GM12878 (cell line): ENCODE measurements around the gene TEX101. TPM values are rescaled to one million over a fixed set of nuclear protein-coding genes. Genes with fewer than 3 reads are reported as not detected.

Experiments
- ATAC-seq: fragments of 200-7000 bp; cut with Tn5 transposase; 3 replicates; pipeline ENCODE4 v1.9.1; 2020; ENCODE audit warnings: mild to moderate bottlenecking, moderate library complexity
- BruUV-seq: library from RNA; stranded (reverse); fragments of 400-500 nt; replicated peaks from 2 replicates; lab custom pipeline; 2021; lab: Mats Ljungman, UMichigan
- CTCF ChIA-PET: fragments of 300-600 bp; sonication (Branson Sonifier 250); formaldehyde crosslinking; extraction: SDS; loops from one replicate; lab custom pipeline; 2021; ENCODE audit warnings: inconsistent platforms; lab: Yijun Ruan, JAX
- POLR2A ChIA-PET: fragments of 350-600 bp; formaldehyde crosslinking; extraction: SDS; loops from one replicate; lab custom pipeline; 2021; ENCODE audit warnings: inconsistent platforms; lab: Charles Lee
- RAD21 ChIA-PET: fragments of 300-600 bp; sonication (Branson Sonifier 250); formaldehyde crosslinking; loops from one replicate; lab custom pipeline; 2023; ENCODE audit warnings: antibody characterized with exemption; ENCODE audit not compliant: unreplicated experiment; lab: Charles Lee
- SMC1A ChIA-PET: fragments of 300-600 bp; sonication (Branson Sonifier 250); formaldehyde crosslinking; loops from one replicate; lab custom pipeline; 2023; ENCODE audit not compliant: unreplicated experiment, uncharacterized antibody; lab: Charles Lee
- DNase-seq: peaks from one replicate; pipeline ENCODE4 v3.0.0-alpha.2; 2011; ENCODE audit warnings: low read depth, low spot score
- FAIRE-seq: peaks from 3 replicates; lab custom pipeline; 2011; peaks lifted over from hg19 to GRCh38; lab: Jason Lieb, UNC
- H2AFZ ChIP-seq: 2 replicates; pipeline ENCODE4 v1.6.0; 2011; ENCODE audit warnings: low read depth, low read length, control low read depth; ENCODE audit not compliant: control insufficient read depth
- H3K27ac ChIP-seq: 2 replicates; pipeline ENCODE4 v1.5.1; 2011; ENCODE audit warnings: control low read depth; ENCODE audit not compliant: control insufficient read depth, insufficient read depth
- H3K27me3 ChIP-seq, 2 experiments: replicated peaks in 1 of 2; 2 replicates each; pipeline versions ENCODE4 v1.6.0 to v1.6.1; 2011; ENCODE audit warnings: low read length in 1 of 2; ENCODE audit not compliant: control insufficient read depth in 2 of 2, insufficient read depth in 2 of 2
- H3K36me3 ChIP-seq, 2 experiments: 2 replicates each; pipeline ENCODE4 v1.5.1; 2011; ENCODE audit warnings: low read length in 1 of 2; ENCODE audit not compliant: control insufficient read depth in 2 of 2, insufficient read depth in 2 of 2
- H3K4me1 ChIP-seq: 2 replicates; pipeline ENCODE4 v1.6.1; 2011; ENCODE audit warnings: mild to moderate bottlenecking, low read length, moderate library complexity, mixed read lengths; ENCODE audit not compliant: control insufficient read depth, insufficient read depth
- H3K4me2 ChIP-seq: 2 replicates; pipeline ENCODE4 v1.6.0; 2011; ENCODE audit warnings: control low read depth; ENCODE audit not compliant: control insufficient read depth, insufficient read depth
- H3K4me3 ChIP-seq: fragments of 200-600 bp; sonication (generic); 2 replicates; pipeline ENCODE4 v1.5.1; 2016
- H3K79me2 ChIP-seq: 2 replicates; pipeline ENCODE4 v1.6.0; 2011; ENCODE audit warnings: low read length; ENCODE audit not compliant: control insufficient read depth, insufficient read depth
- H3K9ac ChIP-seq: 2 replicates; pipeline ENCODE4 v1.8.0; 2011; ENCODE audit warnings: low read length, control low read depth, mixed read lengths; ENCODE audit not compliant: control insufficient read depth, insufficient read depth
- H3K9me3 ChIP-seq: replicated peaks from 3 replicates; pipeline ENCODE4 v1.5.1; 2011; ENCODE audit warnings: mild to moderate bottlenecking, low read length; ENCODE audit not compliant: control insufficient read depth, insufficient read depth
- H4K20me1 ChIP-seq: 2 replicates; pipeline ENCODE4 v1.6.0; 2011; ENCODE audit not compliant: control insufficient read depth, insufficient read depth
- BMI1 ChIP-seq: fragments of 450-650 bp; IDR thresholded peaks from 2 replicates; pipeline ENCODE4 v1.6.1; 2016; ENCODE audit warnings: mild to moderate bottlenecking, moderate library complexity, borderline replicate concordance
- MEF2A ChIP-seq: IDR thresholded peaks from 2 replicates; pipeline ENCODE4 v1.6.1; 2011; ENCODE audit warnings: low read depth, mild to moderate bottlenecking, low read length, moderate library complexity; ENCODE audit not compliant: insufficient read depth
- MTA3 ChIP-seq: IDR thresholded peaks from 2 replicates; pipeline ENCODE4 v1.6.1; 2012; ENCODE audit warnings: low read length, inconsistent platforms, borderline replicate concordance
- POLR2A ChIP-seq: IDR thresholded peaks from 2 replicates; pipeline ENCODE4 v1.6.1; 2011; ENCODE audit warnings: low read depth, mild to moderate bottlenecking, low read length
- POU2F2 ChIP-seq: IDR thresholded peaks from 3 replicates; pipeline ENCODE4 v1.6.1; 2011; ENCODE audit warnings: low read depth, mild to moderate bottlenecking, low read length, borderline replicate concordance
- SMAD5 ChIP-seq: IDR thresholded peaks from 2 replicates; pipeline ENCODE4 v1.6.1; 2016; ENCODE audit warnings: antibody characterized with exemption, low read depth
- SMC3 ChIP-seq: IDR thresholded peaks from 2 replicates; pipeline ENCODE4 v1.6.1; 2011; ENCODE audit warnings: low read length, improper control_type of control experiment, borderline replicate concordance
- TCF12 ChIP-seq: IDR thresholded peaks from 2 replicates; pipeline ENCODE4 v1.6.1; 2011; ENCODE audit warnings: low read depth, mild to moderate bottlenecking, low read length
- YBX1 ChIP-seq: fragments of 450-650 bp; IDR thresholded peaks from 2 replicates; pipeline ENCODE4 v1.6.1; 2016; ENCODE audit warnings: antibody characterized with exemption
- ZBTB4 ChIP-seq: fragments of 450-650 bp; formaldehyde crosslinking; IDR thresholded peaks from 2 replicates; pipeline ENCODE4 v1.4.0; 2022; ENCODE audit warnings: mild to moderate bottlenecking, moderate library complexity
- ZNF24 ChIP-seq: fragments of 450-650 bp; IDR thresholded peaks from 2 replicates; pipeline ENCODE4 v1.6.1; 2017; ENCODE audit warnings: antibody characterized with exemption, mild to moderate bottlenecking
- WGBS: methylation state at CpG from one replicate; pipeline ENCODE4 v1.1.6; 2016; ENCODE audit warnings: low lambda C conversion rate; ENCODE audit not compliant: insufficient replicate concordance, insufficient coverage; ENCODE audit errors: missing lambda C conversion rate; 5-methylcytosine and 5-hydroxymethylcytosine counted together
- in situ Hi-C: fragments of 300-500 bp; cut with MboI; formaldehyde crosslinking; loops from 9 replicates; pipeline ENCODE4 v1.14.3; 2018; ENCODE audit warnings: mixed read lengths
- intact Hi-C: fragments of 100-400 bp; cut with micrococcal nuclease; formaldehyde crosslinking; loops from one replicate; pipeline ENCODE4 v1.14.2; 2022; ENCODE audit not compliant: unreplicated experiment
- polyA plus RNA-seq, 11 experiments: library from polyadenylated mRNA; depleted of rRNA in 4 of 11; unstranded in 6 of 11; stranded (reverse) in 5 of 11; fragments of >200 nt; fragmentation: Nextera tagmentation in 4 of 11; fragmentation: Illumina TruSeq in 1 of 11; extraction: Ambion mirVana in 4 of 11; extraction: Trizol in 1 of 11; gene quantifications; 1 replicate in 1 of 11; 2 replicates in 10 of 11; pipeline versions ENCODE4 v1.2.1 to v1.2.3, GENCODE V29; 2011 to 2016; ENCODE audit warnings: inconsistent platforms in 2 of 11, missing spikeins in 2 of 11, low read depth in 1 of 11
- total RNA-seq, 4 experiments: library from RNA; depleted of rRNA in 3 of 4; stranded (reverse); fragments of >200 nt in 3 of 4; fragmentation: Illumina TruSeq in 1 of 4; extraction: Trizol in 1 of 4; gene quantifications; 2 replicates each; pipeline versions ENCODE4 v1.2.1 to v1.2.3, GENCODE V29; 2013 to 2021
- TF ChIP-seq, protein P1 (sequence below), 3 experiments: IDR thresholded peaks in 2 of 3; conservative IDR thresholded peaks in 1 of 3; 2 replicates each; pipeline ENCODE4 v1.5.1; 2011; ENCODE audit warnings: low read depth in 3 of 3, low read length in 3 of 3, mild to moderate bottlenecking in 3 of 3, control low read depth in 2 of 3, moderate library complexity in 2 of 3, inconsistent platforms in 1 of 3, mixed read lengths in 1 of 3; ENCODE audit not compliant: control insufficient read depth in 2 of 3, insufficient read depth in 1 of 3; ENCODE audit errors: extremely low read depth in 1 of 3
- TF ChIP-seq, protein P2 (sequence below): fragments of 450-650 bp; IDR thresholded peaks from 2 replicates; pipeline ENCODE4 v1.6.1; 2014; ENCODE audit warnings: mild to moderate bottlenecking

The TEX101 gene
- total and polyA plus RNA-seq, 10 of the 15 experiments (the other 5 are each of a cell fraction or from before 2014, with no cell fraction given): not detected

DNA sequence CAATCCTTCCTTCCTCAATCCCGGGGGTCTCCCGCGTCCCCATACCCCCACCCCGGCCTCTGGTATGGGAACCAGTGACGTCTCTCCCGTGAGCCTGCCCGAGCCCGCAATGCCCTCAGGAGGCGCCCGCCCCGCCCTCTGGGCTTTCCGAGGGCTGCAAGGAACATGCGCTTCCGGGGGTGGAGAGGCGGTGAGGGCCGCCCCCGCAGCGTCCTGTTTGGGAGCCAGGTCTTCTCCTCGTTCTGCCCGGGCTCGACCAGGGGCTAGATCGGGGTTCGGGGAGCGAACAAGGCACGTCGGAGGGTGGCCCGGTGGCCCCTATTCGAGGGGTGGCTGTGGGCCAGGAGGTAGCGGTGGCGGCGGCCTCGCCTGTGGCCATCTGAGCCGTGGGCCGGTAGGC is 6.6 kb upstream of the TEX101 start:
- H3K9me3 ChIP-seq: no peaks in the 10 kb centered on the region; the same call in 2 of the 3 replicates
- H3K27ac ChIP-seq: no peak overlapping the region
- no peak overlapping the region for H3K9ac ChIP-seq
- ChIA-PET CTCF (no interaction called here), RAD21 (no interaction called here), SMC1A (no interaction called here), POLR2A (no interaction called here)
- ATAC-seq (no peak), DNase-seq (no peak), FAIRE-seq (no peak)
- H3K4me3 ChIP-seq: no peak overlapping the region
- in situ Hi-C loops (no loop called here), intact Hi-C loops (no loop called here)
- H3K27me3 ChIP-seq: no peaks in the 10 kb centered on the region
- H3K4me1 ChIP-seq: no peaks in the 10 kb centered on the region
- no peak for TF ChIP-seq POLR2A
- no peak for TF ChIP-seq MEF2A
- no peak for TF ChIP-seq ZBTB4 (CRISPR knock-in tag)
- TF ChIP-seq, protein P1, sequence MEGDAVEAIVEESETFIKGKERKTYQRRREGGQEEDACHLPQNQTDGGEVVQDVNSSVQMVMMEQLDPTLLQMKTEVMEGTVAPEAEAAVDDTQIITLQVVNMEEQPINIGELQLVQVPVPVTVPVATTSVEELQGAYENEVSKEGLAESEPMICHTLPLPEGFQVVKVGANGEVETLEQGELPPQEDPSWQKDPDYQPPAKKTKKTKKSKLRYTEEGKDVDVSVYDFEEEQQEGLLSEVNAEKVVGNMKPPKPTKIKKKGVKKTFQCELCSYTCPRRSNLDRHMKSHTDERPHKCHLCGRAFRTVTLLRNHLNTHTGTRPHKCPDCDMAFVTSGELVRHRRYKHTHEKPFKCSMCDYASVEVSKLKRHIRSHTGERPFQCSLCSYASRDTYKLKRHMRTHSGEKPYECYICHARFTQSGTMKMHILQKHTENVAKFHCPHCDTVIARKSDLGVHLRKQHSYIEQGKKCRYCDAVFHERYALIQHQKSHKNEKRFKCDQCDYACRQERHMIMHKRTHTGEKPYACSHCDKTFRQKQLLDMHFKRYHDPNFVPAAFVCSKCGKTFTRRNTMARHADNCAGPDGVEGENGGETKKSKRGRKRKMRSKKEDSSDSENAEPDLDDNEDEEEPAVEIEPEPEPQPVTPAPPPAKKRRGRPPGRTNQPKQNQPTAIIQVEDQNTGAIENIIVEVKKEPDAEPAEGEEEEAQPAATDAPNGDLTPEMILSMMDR (IDR thresholded peaks at IDR 0.05 in 2 of 3, conservative IDR thresholded peaks at IDR 0.05 in 1 of 3; ENCODE audit: control insufficient read depth in 2 of 3, extremely low read depth in 1 of 3, insufficient read depth in 1 of 3, low read depth in 3 of 3, low read length in 3 of 3): no peak
- no peak for TF ChIP-seq MTA3
- no peak for TF ChIP-seq SMC3
- TF ChIP-seq SMAD5: no peak
- no peak for TF ChIP-seq TCF12
- no peak for TF ChIP-seq POU2F2
- TF ChIP-seq ZNF24: no peak
- TF ChIP-seq, protein P2, sequence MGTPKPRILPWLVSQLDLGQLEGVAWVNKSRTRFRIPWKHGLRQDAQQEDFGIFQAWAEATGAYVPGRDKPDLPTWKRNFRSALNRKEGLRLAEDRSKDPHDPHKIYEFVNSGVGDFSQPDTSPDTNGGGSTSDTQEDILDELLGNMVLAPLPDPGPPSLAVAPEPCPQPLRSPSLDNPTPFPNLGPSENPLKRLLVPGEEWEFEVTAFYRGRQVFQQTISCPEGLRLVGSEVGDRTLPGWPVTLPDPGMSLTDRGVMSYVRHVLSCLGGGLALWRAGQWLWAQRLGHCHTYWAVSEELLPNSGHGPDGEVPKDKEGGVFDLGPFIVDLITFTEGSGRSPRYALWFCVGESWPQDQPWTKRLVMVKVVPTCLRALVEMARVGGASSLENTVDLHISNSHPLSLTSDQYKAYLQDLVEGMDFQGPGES: no peak
- TF ChIP-seq BMI1: no peak
- TF ChIP-seq YBX1: no peak
- H4K20me1 ChIP-seq: no peaks in the 10 kb centered on the region
- no peaks in the 10 kb centered on the region for H3K36me3 ChIP-seq
- no peak overlapping the region for H2AFZ ChIP-seq
- 72% methylated on average over 27 of the region's 34 CpGs for WGBS
- BruUV-seq: no TSS peak
- no peak overlapping the region for H3K4me2 ChIP-seq
- no peaks in the 10 kb centered on the region for H3K79me2 ChIP-seq
